ENCODE data around the gene ILRUN. TPM values are rescaled to one million over a fixed set of nuclear protein-coding genes. Genes with fewer than 3 reads are reported as not detected.

ILRUN gene
- polyA plus RNA-seq, 1 donor (not counting 4 experiments of a cell fraction or from before 2014, with no cell fraction given) = 64.1 TPM

DNA sequence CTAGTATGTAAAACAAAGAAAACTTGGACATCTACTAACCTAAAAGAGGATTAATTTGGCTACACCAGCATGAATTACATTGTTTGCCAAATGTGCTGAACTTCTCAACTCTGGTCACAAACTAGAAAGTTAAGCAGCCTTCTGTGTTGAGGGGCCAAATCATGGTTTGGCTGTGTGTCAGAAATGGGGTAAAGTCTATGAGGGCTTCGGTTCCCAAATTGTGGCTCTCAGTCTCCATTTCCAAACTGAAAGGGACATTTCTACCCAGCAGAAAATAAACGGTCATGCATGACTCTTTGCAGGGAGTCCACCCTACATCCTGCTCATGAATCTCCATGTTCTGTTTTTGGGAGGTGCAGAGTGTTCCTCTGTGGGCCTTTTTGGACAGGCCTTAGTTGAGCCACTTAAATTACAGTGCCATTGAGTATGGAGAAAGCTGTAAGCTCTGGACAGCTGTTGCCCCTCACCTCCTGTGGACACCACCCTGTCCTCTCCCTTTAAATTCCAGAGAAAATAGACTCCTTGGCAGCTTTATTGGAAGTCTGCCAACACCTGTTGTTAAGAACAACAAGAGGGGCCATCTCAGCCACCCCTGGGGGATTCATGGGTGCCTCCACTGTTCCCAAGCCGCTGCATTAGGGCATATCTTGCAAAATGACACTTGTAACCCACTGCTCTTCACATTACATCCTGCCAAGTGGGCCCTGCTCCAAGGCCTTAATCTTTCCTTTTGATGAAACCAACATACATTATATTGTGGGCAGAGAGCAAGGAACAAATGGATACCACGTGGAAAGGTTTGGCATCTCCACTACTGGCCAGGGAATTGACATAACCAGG is 33.3 kb upstream of the ILRUN start:
- no peak overlapping the region for H3K4me2 ChIP-seq (ENCODE audit: control insufficient read depth, extremely low read depth, insufficient read depth, low read depth, low read length)
- H3K27ac ChIP-seq (ENCODE audit: control insufficient read depth, insufficient read depth, low read length) = no peak overlapping the region
- no peaks in the 10 kb centered on the region for H3K9me3 ChIP-seq (ENCODE audit: control insufficient read depth, low read depth, low read length)
- H3K9me1 ChIP-seq (ENCODE audit: control insufficient read depth, extremely low read depth, insufficient read depth, low read length) = no peaks in the 10 kb centered on the region
- dilution Hi-C loops (cut with MboI; ENCODE audit: extremely low pct_ligation_motif_present, low sequenced_read_pairs) = no loop called here
- FAIRE-seq (no peak), DNase-seq (ENCODE audit: low read depth, low spot score) (no peak)
- no peak overlapping the region for H2AFZ ChIP-seq (ENCODE audit: control insufficient read depth, low read length)
- no peak overlapping the region for H3K9ac ChIP-seq (ENCODE audit: control insufficient read depth, extremely low read depth, insufficient read depth, low read length)
- no peak overlapping the region for H3K4me3 ChIP-seq (ENCODE audit: control insufficient read depth in 2 of 3, extremely low read depth in 1 of 3, insufficient read depth in 2 of 3, low read depth in 1 of 3, low read length in 3 of 3)
- TF ChIP-seq EZH2 (IDR thresholded peaks at IDR 0.05; ENCODE audit: low read length) = no peak
- TF ChIP-seq, protein P1, sequence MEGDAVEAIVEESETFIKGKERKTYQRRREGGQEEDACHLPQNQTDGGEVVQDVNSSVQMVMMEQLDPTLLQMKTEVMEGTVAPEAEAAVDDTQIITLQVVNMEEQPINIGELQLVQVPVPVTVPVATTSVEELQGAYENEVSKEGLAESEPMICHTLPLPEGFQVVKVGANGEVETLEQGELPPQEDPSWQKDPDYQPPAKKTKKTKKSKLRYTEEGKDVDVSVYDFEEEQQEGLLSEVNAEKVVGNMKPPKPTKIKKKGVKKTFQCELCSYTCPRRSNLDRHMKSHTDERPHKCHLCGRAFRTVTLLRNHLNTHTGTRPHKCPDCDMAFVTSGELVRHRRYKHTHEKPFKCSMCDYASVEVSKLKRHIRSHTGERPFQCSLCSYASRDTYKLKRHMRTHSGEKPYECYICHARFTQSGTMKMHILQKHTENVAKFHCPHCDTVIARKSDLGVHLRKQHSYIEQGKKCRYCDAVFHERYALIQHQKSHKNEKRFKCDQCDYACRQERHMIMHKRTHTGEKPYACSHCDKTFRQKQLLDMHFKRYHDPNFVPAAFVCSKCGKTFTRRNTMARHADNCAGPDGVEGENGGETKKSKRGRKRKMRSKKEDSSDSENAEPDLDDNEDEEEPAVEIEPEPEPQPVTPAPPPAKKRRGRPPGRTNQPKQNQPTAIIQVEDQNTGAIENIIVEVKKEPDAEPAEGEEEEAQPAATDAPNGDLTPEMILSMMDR (optimal IDR thresholded peaks at IDR 0.05 in 1 of 3, IDR thresholded peaks at IDR 0.05 in 1 of 3, conservative IDR thresholded peaks at IDR 0.05 in 1 of 3; ENCODE audit: extremely low read depth in 1 of 3, insufficient read depth in 2 of 3, low read length in 3 of 3) = no peak
- no peaks in the 10 kb centered on the region for H3K79me2 ChIP-seq (ENCODE audit: control insufficient read depth, insufficient read depth, low read length)
- H4K20me1 ChIP-seq (ENCODE audit: control insufficient read depth, extremely low read depth, insufficient read depth, low read length) = no peaks in the 10 kb centered on the region
- no peaks in the 10 kb centered on the region for H3K27me3 ChIP-seq (ENCODE audit: control insufficient read depth, extremely low read depth, insufficient read depth, low read length)
- no peaks in the 10 kb centered on the region for H3K36me3 ChIP-seq (ENCODE audit: control insufficient read depth in 2 of 2, extremely low read depth in 1 of 2, insufficient read depth in 2 of 2, low read length in 2 of 2)
- no peaks in the 10 kb centered on the region for H3K4me1 ChIP-seq (ENCODE audit: control insufficient read depth, extremely low read depth, insufficient read depth, low read length)

DNA sequence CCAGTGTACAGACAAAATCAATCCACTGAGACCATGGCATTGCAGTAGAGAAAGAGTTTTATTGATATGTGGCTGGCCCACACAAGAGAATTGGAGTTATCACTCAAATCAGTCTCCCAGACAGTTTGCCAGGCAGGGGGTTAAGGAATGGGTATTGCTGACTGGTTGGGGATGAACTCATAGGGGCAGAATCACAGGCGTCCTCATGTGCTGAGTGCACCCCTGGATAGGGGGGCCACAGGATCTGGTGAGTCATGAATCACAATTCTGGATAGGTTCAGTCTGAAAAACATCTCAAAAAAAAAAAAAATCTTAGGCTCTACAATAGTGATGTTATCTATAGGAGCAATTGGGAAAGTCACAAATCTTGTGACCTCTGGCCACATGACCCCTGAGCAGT is 29.5 kb upstream of the ILRUN start:
- dilution Hi-C loops (cut with MboI; ENCODE audit: extremely low pct_ligation_motif_present, low sequenced_read_pairs) = no loop called here
- H2AFZ ChIP-seq (ENCODE audit: control insufficient read depth, low read length) = no peak overlapping the region
- H3K4me3 ChIP-seq (ENCODE audit: control insufficient read depth in 2 of 3, extremely low read depth in 1 of 3, insufficient read depth in 2 of 3, low read depth in 1 of 3, low read length in 3 of 3) = no peak overlapping the region
- H3K27ac ChIP-seq (ENCODE audit: control insufficient read depth, insufficient read depth, low read length) = no peak overlapping the region
- peaks cover 11% of the 10 kb centered on the region for H3K4me1 ChIP-seq (ENCODE audit: control insufficient read depth, extremely low read depth, insufficient read depth, low read length)
- no peaks in the 10 kb centered on the region for H3K9me1 ChIP-seq (ENCODE audit: control insufficient read depth, extremely low read depth, insufficient read depth, low read length)
- H3K4me2 ChIP-seq (ENCODE audit: control insufficient read depth, extremely low read depth, insufficient read depth, low read depth, low read length) = no peak overlapping the region
- no peaks in the 10 kb centered on the region for H3K79me2 ChIP-seq (ENCODE audit: control insufficient read depth, insufficient read depth, low read length)
- no peak for DNase-seq (ENCODE audit: low read depth, low spot score)
- FAIRE-seq = no peak
- no peaks in the 10 kb centered on the region for H4K20me1 ChIP-seq (ENCODE audit: control insufficient read depth, extremely low read depth, insufficient read depth, low read length)
- H3K9me3 ChIP-seq (ENCODE audit: control insufficient read depth, low read depth, low read length) = no peaks in the 10 kb centered on the region
- no peaks in the 10 kb centered on the region for H3K27me3 ChIP-seq (ENCODE audit: control insufficient read depth, extremely low read depth, insufficient read depth, low read length)
- TF ChIP-seq, protein P1 (optimal IDR thresholded peaks at IDR 0.05 in 1 of 3, IDR thresholded peaks at IDR 0.05 in 1 of 3, conservative IDR thresholded peaks at IDR 0.05 in 1 of 3; ENCODE audit: extremely low read depth in 1 of 3, insufficient read depth in 2 of 3, low read length in 3 of 3) = no peak
- no peak for TF ChIP-seq EZH2 (IDR thresholded peaks at IDR 0.05; ENCODE audit: low read length)
- H3K36me3 ChIP-seq (ENCODE audit: control insufficient read depth in 2 of 2, extremely low read depth in 1 of 2, insufficient read depth in 2 of 2, low read length in 2 of 2) = no peaks in the 10 kb centered on the region
- no peak overlapping the region for H3K9ac ChIP-seq (ENCODE audit: control insufficient read depth, extremely low read depth, insufficient read depth, low read length)
